Effector memory CD8-positive, alpha-beta T cell (primary cell): Measurements from ENCODE around the gene ABCG2.

Experiments
- ATAC-seq: fragments of 150-1000 bp; cut with Tn5 transposase; replicated peaks from 2 replicates; pipeline ENCODE4 v1.10.0; 2021; ENCODE audit warnings: mild to moderate bottlenecking, moderate library complexity
- DNase-seq, 3 experiments: peaks; one replicate each; pipeline ENCODE4 v3.0.0; 2021
- H3K27ac Mint-ChIP-seq, 2 donors: one replicate each; pipeline ENCODE4 v1.8.0; 2022; ENCODE audit warnings: mild to moderate bottlenecking in 2 of 2, mixed read lengths in 2 of 2, moderate library complexity in 2 of 2
- H3K27me3 Mint-ChIP-seq, 2 donors: one replicate each; pipeline ENCODE4 v1.8.0; 2022; ENCODE audit warnings: mixed read lengths in 2 of 2
- H3K36me3 Mint-ChIP-seq: one replicate; pipeline ENCODE4 v1.8.0; 2022; ENCODE audit warnings: mild to moderate bottlenecking, moderate library complexity, mixed read lengths; ENCODE audit not compliant: insufficient read depth
- H3K4me1 Mint-ChIP-seq, 2 donors: one replicate each; pipeline ENCODE4 v1.8.0; 2022; ENCODE audit warnings: low read depth in 2 of 2, mixed read lengths in 2 of 2
- H3K4me3 Mint-ChIP-seq, 2 donors: one replicate each; pipeline ENCODE4 v1.8.0; 2022; ENCODE audit warnings: mild to moderate bottlenecking in 2 of 2, mixed read lengths in 2 of 2, moderate library complexity in 2 of 2
- H3K9me3 Mint-ChIP-seq, 2 donors: one replicate each; pipeline ENCODE4 v1.8.0; 2022; ENCODE audit warnings: mixed read lengths in 2 of 2

Gene ABCG2

DNA sequence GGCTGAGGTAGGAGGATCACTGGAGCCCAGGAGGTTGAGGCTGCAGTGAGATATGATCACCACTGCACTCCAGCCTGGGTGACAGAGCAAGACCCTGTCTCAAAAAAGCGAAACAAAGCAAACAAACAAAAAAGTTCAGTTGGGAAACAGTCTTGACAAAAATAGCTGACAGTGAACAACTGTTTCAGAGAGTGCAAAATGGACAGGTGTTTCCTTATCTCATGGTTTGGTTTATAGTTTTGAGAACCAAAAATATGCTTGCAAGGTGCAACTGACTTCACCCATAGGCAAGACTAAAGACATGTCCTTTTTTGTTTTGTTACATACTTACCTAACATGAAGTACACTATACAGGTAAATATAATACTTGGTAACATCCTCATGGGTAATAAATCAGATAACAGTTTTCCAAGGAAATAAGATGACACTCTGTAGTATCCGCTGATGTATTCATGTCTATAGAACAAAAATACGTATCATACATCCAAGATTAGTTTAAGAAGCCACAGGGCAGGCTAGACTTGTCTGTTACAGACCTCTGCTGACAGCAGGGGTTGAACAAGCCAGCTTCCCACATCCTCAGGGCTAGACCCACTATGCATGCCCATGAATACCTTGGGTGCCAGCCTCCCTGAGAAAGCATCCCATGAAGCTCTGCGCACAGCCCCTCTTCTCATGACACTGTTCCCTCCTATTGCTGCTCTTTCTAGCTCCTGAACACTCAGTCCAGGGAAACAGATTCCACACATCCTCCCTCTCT, 59.3 kb downstream of the ABCG2 start:
- H3K9me3 Mint-ChIP-seq: no peaks in the 10 kb centered on the region
- H3K4me3 Mint-ChIP-seq: no peak overlapping the region
- H3K36me3 Mint-ChIP-seq: no peaks in the 10 kb centered on the region
- H3K4me1 Mint-ChIP-seq: no peaks in the 10 kb centered on the region
- H3K27ac Mint-ChIP-seq: no peak overlapping the region
- H3K27me3 Mint-ChIP-seq: peaks cover 0 to 14% of the 10 kb centered on the region in 2 donors
- ATAC-seq: no peak
- no peak for DNase-seq

DNA sequence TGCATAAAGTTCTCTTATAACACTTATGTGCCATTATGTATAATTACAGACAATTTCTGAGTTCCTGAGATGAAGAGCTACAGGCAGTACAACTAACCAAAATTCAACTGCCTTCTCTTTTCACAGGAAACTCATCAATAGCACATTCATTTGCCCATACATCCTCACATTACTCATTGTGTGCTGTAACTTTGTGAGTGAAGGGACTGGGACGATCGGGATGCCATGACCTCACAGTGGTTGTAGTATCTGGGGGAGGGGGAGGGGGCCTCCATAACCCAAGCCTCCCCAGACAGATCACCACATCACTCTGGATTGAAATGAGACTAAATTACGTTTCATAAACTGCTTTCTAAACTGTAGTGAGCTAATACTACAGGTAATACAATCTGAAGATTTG, 60.7 kb downstream of the ABCG2 start:
- H3K4me1 Mint-ChIP-seq: no peaks in the 10 kb centered on the region
- H3K9me3 Mint-ChIP-seq: no peaks in the 10 kb centered on the region
- H3K27ac Mint-ChIP-seq: no peak overlapping the region
- ATAC-seq: no peak
- no peak overlapping the region for H3K4me3 Mint-ChIP-seq
- H3K36me3 Mint-ChIP-seq: no peaks in the 10 kb centered on the region
- peaks cover 0 to 7% of the 10 kb centered on the region in 2 donors for H3K27me3 Mint-ChIP-seq
- DNase-seq: no peak

DNA sequence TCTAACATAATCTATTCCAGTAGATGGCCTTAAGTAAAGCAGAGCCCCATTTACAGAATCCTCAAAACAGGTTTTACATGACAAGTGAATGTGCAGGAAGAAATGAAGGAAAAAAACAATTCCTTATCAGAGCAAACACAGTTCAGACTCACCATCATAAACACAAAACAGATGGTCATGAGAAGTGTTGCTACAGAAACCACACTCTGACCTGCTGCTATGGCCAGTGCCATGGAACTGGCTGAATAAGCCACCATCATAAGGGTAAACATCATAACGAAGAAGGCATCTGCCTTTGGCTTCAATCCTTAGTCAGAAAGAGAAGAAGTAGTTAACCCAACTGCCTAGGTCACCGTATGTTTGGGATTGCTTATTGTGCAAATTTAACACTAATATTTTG, 61.1 kb downstream of the ABCG2 start:
- Mint-ChIP-seq H3K36me3 (no peaks in the 10 kb centered on the region), H3K4me3 (no peak overlapping the region), H3K9me3 (no peaks in the 10 kb centered on the region), H3K27me3 (peaks cover 0 to 7% of the 10 kb centered on the region in 2 donors), H3K4me1 (no peaks in the 10 kb centered on the region), H3K27ac (no peak overlapping the region)
- DNase-seq (no peak), ATAC-seq (no peak)

DNA sequence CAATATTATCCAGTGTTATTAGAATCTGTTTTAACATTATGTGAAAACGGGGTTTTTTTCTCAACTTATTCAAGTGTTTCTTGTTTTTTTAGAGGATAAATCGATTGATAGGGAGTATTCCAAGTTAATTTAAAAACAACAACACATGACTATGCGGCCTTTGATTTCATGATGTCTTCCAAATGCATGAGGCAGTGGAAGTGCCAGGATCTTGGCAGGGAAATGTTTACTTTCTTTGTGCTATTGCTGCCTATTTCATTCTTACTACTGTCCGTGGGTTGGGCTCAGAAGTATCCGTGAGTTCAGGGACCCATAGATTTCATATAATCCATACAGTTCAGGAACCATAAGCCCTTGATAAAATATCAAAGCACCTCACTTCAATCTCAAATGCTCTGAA, 64.6 kb downstream of the ABCG2 start:
- no peaks in the 10 kb centered on the region for H3K9me3 Mint-ChIP-seq
- no peak overlapping the region for H3K4me3 Mint-ChIP-seq
- H3K4me1 Mint-ChIP-seq: no peaks in the 10 kb centered on the region
- peaks cover 3% of the 10 kb centered on the region for H3K36me3 Mint-ChIP-seq
- ATAC-seq (no peak), DNase-seq (no peak)
- H3K27me3 Mint-ChIP-seq: no peaks in the 10 kb centered on the region
- no peak overlapping the region for H3K27ac Mint-ChIP-seq

DNA sequence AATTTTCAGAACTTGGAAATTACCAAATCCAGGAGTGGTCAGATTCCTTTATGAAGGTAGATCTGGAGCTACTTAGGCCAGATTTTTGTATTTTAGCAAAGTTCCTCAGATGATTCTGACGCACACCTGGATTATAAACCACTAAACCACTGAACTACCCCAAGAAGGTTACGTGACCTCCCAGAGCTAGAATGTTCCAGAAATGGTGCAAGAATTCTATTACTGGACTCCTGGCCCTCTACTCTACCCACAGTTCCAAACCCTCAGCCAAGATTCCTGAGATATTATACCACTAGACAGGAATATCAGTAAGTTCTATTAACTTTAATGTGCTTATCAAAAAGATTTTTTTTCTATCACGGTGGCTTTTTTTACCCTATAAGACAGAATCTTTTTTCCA, 67.1 kb downstream of the ABCG2 start:
- no peak for ATAC-seq

DNA sequence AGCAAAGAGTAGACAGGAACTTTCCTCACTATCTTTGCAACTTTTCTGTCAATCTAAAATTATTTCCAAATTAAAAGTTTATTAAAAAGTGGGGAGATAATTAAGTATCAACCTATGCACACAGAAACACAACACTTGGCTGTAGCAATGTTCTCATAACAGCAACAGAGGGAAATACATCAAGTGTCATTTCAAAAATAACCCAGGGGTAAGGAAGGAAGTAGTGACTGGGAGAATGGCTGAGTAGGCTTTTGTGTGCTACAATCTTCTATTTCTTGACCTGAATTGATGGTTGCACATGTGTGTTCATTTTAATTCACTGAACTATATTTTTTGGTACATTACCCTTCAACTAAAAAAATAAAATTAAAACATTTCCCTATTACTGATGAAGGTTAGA, 67.5 kb downstream of the ABCG2 start:
- H3K36me3 Mint-ChIP-seq: peaks cover 3% of the 10 kb centered on the region
- peaks cover 0 to 9% of the 10 kb centered on the region in 2 donors for H3K27me3 Mint-ChIP-seq
- H3K4me3 Mint-ChIP-seq: no peak overlapping the region
- no peak for DNase-seq
- H3K9me3 Mint-ChIP-seq: no peaks in the 10 kb centered on the region
- ATAC-seq: no peak
- no peaks in the 10 kb centered on the region for H3K4me1 Mint-ChIP-seq
- no peak overlapping the region for H3K27ac Mint-ChIP-seq

More for the DNA sequence above, 67.1 kb downstream of the ABCG2 start:
- H3K4me1 Mint-ChIP-seq: no peaks in the 10 kb centered on the region
- DNase-seq: no peak
- no peak overlapping the region for H3K4me3 Mint-ChIP-seq
- no peak overlapping the region for H3K27ac Mint-ChIP-seq
- H3K9me3 Mint-ChIP-seq: no peaks in the 10 kb centered on the region
- peaks cover 0 to 6% of the 10 kb centered on the region in 2 donors for H3K27me3 Mint-ChIP-seq
- peaks cover 3% of the 10 kb centered on the region for H3K36me3 Mint-ChIP-seq

DNA sequence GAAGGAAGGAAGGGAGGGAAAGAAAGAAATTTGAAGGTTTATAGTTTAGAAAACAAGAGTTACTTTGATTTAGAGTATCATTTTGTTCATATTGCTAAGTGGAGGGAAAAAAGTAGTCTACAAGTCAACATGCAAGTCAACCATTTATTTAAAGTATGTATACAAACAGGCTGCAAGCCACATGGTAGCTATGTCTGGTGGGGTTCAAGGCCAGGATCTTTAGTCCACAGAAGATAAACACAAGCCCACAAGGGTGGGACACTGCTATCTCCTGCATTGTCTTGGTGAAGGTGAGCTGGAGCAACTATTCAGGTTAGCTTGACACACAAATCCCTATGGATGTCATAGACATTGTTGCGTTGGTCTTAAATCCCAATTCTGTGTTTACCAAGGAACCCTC, 71.4 kb downstream of the ABCG2 start:
- Mint-ChIP-seq H3K27me3 (peaks cover 0 to 9% of the 10 kb centered on the region in 2 donors), H3K27ac (no peak overlapping the region), H3K36me3 (peaks cover 3% of the 10 kb centered on the region), H3K4me3 (no peak overlapping the region), H3K4me1 (no peaks in the 10 kb centered on the region), H3K9me3 (no peaks in the 10 kb centered on the region)
- DNase-seq (no peak), ATAC-seq (no peak)

DNA sequence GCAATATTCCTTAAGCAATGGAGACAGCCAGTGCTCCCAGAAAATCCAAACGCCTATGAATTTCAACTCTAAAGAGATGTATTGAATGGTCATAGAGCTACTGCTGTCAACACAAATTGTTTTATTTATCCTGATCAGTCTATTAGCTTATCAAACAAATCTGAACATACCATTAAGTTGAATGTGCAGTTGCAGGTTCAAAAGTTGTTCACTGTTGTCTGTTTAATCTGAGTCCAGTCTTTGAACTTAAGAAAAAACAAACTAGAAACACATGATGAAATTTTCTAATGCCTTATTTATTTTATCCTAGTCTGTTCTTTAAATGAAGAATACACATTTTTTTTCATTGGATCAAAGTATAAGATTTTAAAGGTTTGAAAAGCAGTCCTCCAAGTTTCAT, 77.8 kb downstream of the ABCG2 start:
- ATAC-seq (no peak), DNase-seq (no peak)
- Mint-ChIP-seq H3K9me3 (no peaks in the 10 kb centered on the region), H3K27me3 (no peaks in the 10 kb centered on the region), H3K4me3 (no peak overlapping the region), H3K4me1 (no peaks in the 10 kb centered on the region), H3K27ac (no peak overlapping the region), H3K36me3 (peaks cover 5% of the 10 kb centered on the region)

DNA sequence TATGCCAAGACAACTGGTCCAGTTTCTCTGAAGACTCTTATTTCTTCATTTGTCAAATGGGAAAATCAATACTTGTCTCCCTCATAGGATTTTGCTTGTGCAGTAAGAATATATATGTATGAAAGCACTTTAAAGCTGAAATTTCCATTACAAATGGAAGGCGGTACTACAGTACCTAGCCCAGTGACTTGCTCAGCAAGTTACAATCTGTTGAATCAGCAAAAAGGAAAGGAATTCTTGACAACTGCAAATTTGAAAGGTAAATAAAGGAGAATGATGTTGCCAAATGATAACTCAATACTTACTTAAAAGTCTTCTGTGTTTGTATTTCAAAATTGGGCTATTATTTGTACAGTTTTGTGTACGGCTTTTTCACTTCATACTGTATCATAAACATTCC, 79.9 kb downstream of the ABCG2 start:
- Mint-ChIP-seq H3K9me3 (no peaks in the 10 kb centered on the region), H3K4me3 (no peak overlapping the region), H3K27me3 (no peaks in the 10 kb centered on the region), H3K27ac (no peak overlapping the region), H3K36me3 (peaks cover 15% of the 10 kb centered on the region), H3K4me1 (no peaks in the 10 kb centered on the region)
- DNase-seq (no peak), ATAC-seq (no peak)

DNA sequence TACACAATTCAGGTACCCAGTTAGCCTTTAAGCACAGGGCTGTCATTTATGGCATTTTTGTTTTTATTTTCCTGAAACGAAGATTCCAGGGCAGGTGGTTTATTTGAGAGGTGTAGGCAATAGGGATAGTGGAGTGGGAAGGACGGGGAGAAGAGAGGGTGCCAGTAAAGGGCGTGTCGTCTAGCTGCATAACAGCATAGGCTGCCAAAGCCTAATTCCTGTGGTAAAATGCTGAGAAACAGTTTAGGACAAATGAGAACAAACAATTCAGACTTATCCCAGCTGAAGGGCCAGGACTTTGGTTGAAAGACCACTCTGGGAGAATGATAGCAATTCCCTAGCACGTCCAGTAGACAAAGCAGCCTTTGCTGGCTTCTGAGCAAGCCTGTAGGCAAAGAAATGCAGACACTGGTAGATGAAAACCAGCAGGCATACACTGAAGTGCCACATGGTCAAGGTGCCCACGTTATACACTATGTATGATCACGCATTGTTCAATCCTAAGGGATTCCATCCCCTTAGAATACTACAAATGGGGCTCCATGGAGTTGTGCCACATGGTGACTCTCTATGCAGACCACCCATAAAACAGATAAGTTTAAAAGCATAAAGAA, 80.4 kb downstream of the ABCG2 start:
- Mint-ChIP-seq H3K4me1 (no peaks in the 10 kb centered on the region), H3K27me3 (no peaks in the 10 kb centered on the region), H3K9me3 (no peaks in the 10 kb centered on the region), H3K27ac (no peak overlapping the region), H3K36me3 (peaks cover 20% of the 10 kb centered on the region), H3K4me3 (no peak overlapping the region)
- no peak for DNase-seq
- ATAC-seq: no peak

DNA sequence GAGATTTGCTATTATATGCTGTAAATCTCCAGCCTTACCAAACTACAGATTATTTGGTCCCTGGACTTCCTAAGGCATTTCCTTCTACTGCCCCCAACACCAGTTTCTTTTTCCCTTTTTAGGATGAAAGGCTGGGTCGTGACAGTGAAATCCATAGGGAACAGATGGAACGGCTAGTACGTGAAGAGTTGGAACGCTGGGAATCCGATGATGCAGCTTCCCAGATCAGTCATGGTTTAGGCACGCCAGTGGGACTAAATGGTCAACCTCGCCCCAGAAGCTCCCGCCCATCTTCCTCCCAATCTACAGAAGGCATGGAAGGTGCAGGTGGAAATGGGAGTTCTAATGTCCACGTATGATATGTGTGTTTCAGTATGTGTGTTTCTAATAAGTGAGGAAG, 83.1 kb downstream of the ABCG2 start:
- Mint-ChIP-seq H3K36me3 (peaks cover 32% of the 10 kb centered on the region), H3K27ac (no peak overlapping the region), H3K4me1 (no peaks in the 10 kb centered on the region), H3K27me3 (no peaks in the 10 kb centered on the region), H3K9me3 (peaks cover 0 to 6% of the 10 kb centered on the region in 2 donors), H3K4me3 (no peak overlapping the region)
- ATAC-seq (no peak), DNase-seq (no peak)

DNA sequence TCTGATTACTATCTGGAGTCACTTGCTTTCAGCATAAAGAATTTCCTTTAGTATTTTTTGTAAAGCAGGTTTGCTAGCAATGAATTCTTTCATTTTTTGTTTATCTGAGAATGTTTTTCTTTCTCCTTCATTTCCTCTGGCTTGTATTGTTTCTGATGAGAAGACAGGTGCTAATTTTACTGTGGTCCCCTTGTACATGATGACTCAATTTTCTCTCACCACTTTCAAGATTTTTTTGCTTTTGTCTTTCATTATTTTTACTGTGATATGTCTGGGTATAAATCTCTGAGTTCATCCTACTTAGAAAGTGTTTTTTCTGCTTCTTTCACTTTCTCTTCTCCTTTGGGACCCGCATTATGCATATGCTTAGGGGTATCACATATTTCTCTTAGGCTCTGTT, 88.4 kb downstream of the ABCG2 start:
- no peak for DNase-seq
- Mint-ChIP-seq H3K36me3 (peaks cover 61% of the 10 kb centered on the region), H3K27me3 (no peaks in the 10 kb centered on the region), H3K27ac (no peak overlapping the region), H3K4me3 (no peak overlapping the region), H3K9me3 (peaks cover 0 to 6% of the 10 kb centered on the region in 2 donors), H3K4me1 (peaks cover 0 to 5% of the 10 kb centered on the region in 2 donors)
- no peak for ATAC-seq

DNA sequence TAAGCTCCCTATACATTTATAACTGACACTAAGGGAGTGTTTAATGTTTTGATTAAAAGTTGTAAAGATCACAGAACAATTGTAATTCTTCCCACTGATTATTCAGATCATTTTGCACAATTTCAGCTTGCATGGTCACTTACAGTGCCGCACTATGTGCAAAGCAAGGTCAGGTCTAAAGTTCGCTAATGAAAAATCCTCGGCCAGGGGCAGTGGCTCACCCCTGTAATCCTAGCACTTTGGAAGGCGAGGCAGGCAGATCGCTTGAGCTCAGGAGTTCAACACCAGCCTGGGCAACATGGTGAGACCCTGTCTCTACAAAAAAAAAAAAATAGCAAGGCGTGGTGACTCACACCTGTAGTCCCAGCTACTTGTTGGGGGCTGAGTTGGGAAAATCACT, 94.0 kb downstream of the ABCG2 start:
- ATAC-seq (no peak), DNase-seq (no peak)
- no peaks in the 10 kb centered on the region for H3K9me3 Mint-ChIP-seq
- H3K4me3 Mint-ChIP-seq: no peak overlapping the region
- peaks cover 43% of the 10 kb centered on the region for H3K36me3 Mint-ChIP-seq
- no peaks in the 10 kb centered on the region for H3K4me1 Mint-ChIP-seq
- no peaks in the 10 kb centered on the region for H3K27me3 Mint-ChIP-seq
- H3K27ac Mint-ChIP-seq: no peak overlapping the region

DNA sequence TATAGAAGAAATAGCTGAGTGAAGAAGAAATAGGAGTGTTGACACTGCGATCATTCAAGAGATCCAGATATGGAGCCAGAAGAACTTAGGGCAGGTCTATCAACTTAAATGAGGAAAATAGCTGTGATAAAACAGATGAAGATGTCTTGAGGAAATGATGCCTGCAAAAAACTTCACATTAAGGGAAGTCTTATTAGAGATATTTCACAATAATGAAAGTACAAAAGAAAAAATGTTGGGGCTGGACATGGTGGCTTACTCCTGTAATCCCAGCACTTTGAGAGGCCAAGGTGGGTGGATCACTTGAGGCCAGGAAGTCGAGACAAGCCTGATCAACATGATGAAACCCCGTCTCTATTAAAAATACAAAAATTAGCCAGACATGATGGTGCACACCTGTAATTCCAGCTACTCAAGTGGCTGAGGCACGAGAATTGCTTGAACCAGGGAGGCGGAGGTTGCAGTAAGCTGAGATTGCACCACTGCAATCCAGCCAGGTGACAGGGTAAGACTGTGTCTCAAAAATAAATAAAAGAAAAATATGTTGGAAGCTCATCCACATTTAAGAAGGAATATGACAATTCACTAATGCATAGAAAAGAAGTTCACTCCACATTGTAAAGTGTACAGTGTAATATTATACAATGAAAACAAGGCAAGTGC, 94.7 kb downstream of the ABCG2 start:
- Mint-ChIP-seq H3K4me3 (no peak overlapping the region), H3K4me1 (no peaks in the 10 kb centered on the region), H3K36me3 (peaks cover 38% of the 10 kb centered on the region), H3K9me3 (no peaks in the 10 kb centered on the region), H3K27me3 (no peaks in the 10 kb centered on the region), H3K27ac (no peak overlapping the region)
- ATAC-seq: no peak
- no peak for DNase-seq
